Hepatocyte (in vitro differentiated cells): ENCODE measurements around the gene ATP1A1.

Experiments
- CTCF ChIP-seq: fragments of 200-600 bp; sonication (generic); IDR thresholded peaks from 2 replicates; pipeline ENCODE4 v1.5.1; 2016; ENCODE audit warnings: antibody characterized with exemption, mild to moderate bottlenecking; ENCODE audit not compliant: poor library complexity
- EZH2 ChIP-seq: fragments of 200-600 bp; sonication (generic); IDR thresholded peaks from 2 replicates; pipeline ENCODE4 v1.6.1; 2016; ENCODE audit warnings: antibody characterized with exemption, mild to moderate bottlenecking, borderline replicate concordance
- EZH2phosphoT487 ChIP-seq: fragments of 200-600 bp; sonication (generic); IDR thresholded peaks from one replicate; pipeline ENCODE4 v1.6.1; 2018; ENCODE audit warnings: antibody characterized with exemption, mild to moderate bottlenecking, low read depth, moderate library complexity; ENCODE audit not compliant: unreplicated experiment, severe bottlenecking

DNA sequence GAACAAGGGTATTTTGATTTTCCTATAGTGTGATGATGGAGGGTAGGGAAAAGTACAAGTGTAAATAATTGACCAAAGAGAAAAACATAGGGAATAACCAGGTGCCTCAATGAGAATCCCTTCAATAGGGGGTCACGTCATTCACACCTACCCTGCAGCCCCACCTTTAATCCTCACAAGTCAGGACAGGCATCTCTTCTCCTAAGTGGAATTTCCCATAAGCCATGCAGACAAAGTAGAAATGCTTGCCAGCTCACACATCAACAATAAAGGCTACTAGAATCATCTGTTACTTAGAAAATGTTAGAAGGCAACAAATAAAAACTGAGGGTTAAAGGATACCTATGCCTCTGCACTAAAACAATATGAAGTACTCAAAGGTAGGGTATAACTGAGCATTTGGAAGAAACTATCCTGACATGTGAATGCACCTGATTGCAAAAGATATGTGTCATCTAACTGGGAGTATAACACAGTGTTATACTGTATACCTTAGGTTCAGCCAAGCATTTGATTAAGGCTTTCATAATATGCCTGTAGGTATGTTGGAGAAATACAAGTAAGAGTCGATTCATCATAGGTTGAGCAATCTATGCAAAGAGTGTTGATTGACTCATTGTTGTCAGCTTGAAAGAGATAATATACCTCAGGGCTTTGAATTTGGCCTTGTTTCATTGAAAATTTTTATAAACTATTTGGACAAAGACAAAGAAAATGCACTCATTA is 32.4 kb upstream of the ATP1A1 start:
- no peak for TF ChIP-seq CTCF
- no peak for TF ChIP-seq EZH2phosphoT487
- no peak for TF ChIP-seq EZH2
